ENCODE measurements around the gene TRABD2B.

DNA sequence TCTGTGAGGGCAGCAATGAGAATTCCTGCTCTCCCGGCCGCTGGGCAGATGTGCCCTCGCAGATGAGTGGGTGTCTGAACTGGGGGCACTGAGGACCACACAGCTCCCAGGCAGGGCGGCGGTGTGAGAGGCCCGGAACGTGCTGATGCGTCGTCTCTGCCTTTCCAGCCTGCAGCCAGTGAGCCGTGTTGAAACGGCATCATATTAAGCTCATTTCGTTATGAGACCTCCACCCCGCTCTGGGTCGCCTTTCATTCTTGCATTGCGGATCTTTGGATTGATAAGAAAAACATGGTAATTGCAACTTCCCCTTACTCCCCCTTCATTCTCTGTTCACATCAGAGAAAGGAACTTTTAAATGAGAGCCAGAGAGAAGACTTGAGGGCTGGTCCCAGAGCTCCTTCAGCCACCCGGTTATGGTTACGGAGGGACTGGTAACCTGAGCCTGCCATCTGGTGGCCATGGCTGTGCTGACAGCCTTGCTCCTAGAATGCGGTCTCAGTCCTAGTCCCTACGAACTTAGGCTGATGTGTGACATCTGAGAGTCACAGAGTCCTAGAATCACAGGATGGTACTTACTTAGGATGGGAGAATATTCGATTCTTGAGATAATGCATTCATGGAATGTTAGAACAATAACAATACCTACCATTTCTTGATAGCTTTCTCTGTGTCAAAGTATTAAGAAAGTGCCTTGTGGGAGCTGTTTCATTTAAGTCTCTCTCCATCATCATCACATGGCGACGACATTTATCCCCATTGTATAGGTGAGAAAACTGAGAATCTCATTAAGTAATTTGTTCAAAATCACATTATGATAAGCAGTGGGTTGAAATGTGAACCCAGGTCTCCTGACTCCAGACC is 271.0 kb downstream of the TRABD2B start:
- TF ChIP-seq CBX3 (IDR thresholded peaks at IDR 0.05; ENCODE audit: low read depth) (no peak), POLR2AphosphoS5 (IDR thresholded peaks at IDR 0.05; ENCODE audit: low read depth, low read length) (no peak), SIN3A (IDR thresholded peaks at IDR 0.05; ENCODE audit: low read depth) (no peak), SRF (IDR thresholded peaks at IDR 0.05; ENCODE audit: low read depth) (no peak), EZH2 (IDR thresholded peaks at IDR 0.05) (no peak), EGR1 (IDR thresholded peaks at IDR 0.05; ENCODE audit: low read depth) (no peak), EZH2phosphoT487 (IDR thresholded peaks at IDR 0.05; ENCODE audit: borderline replicate concordance) (no peak), POLR2A (IDR thresholded peaks at IDR 0.05; ENCODE audit: borderline replicate concordance, extremely low read depth, insufficient read depth, insufficient read length) (no peak), RAD21 (IDR thresholded peaks at IDR 0.05; ENCODE audit: low read depth) (peak; percentile 91)
- TF ChIP-seq, protein P1, sequence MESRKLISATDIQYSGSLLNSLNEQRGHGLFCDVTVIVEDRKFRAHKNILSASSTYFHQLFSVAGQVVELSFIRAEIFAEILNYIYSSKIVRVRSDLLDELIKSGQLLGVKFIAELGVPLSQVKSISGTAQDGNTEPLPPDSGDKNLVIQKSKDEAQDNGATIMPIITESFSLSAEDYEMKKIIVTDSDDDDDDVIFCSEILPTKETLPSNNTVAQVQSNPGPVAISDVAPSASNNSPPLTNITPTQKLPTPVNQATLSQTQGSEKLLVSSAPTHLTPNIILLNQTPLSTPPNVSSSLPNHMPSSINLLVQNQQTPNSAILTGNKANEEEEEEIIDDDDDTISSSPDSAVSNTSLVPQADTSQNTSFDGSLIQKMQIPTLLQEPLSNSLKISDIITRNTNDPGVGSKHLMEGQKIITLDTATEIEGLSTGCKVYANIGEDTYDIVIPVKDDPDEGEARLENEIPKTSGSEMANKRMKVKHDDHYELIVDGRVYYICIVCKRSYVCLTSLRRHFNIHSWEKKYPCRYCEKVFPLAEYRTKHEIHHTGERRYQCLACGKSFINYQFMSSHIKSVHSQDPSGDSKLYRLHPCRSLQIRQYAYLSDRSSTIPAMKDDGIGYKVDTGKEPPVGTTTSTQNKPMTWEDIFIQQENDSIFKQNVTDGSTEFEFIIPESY (IDR thresholded peaks at IDR 0.05; ENCODE audit: extremely low read depth, insufficient replicate concordance, low read length), result no peak
- TF ChIP-seq, protein P2, sequence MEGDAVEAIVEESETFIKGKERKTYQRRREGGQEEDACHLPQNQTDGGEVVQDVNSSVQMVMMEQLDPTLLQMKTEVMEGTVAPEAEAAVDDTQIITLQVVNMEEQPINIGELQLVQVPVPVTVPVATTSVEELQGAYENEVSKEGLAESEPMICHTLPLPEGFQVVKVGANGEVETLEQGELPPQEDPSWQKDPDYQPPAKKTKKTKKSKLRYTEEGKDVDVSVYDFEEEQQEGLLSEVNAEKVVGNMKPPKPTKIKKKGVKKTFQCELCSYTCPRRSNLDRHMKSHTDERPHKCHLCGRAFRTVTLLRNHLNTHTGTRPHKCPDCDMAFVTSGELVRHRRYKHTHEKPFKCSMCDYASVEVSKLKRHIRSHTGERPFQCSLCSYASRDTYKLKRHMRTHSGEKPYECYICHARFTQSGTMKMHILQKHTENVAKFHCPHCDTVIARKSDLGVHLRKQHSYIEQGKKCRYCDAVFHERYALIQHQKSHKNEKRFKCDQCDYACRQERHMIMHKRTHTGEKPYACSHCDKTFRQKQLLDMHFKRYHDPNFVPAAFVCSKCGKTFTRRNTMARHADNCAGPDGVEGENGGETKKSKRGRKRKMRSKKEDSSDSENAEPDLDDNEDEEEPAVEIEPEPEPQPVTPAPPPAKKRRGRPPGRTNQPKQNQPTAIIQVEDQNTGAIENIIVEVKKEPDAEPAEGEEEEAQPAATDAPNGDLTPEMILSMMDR (IDR thresholded peaks at IDR 0.05 in 2 of 3, conservative IDR thresholded peaks at IDR 0.05 in 1 of 3; ENCODE audit: borderline replicate concordance in 1 of 3, insufficient read depth in 1 of 3, low read depth in 2 of 3, low read length in 2 of 3), result peak; percentile 81 to 95 (median 92)
- TF ChIP-seq, protein P3, sequence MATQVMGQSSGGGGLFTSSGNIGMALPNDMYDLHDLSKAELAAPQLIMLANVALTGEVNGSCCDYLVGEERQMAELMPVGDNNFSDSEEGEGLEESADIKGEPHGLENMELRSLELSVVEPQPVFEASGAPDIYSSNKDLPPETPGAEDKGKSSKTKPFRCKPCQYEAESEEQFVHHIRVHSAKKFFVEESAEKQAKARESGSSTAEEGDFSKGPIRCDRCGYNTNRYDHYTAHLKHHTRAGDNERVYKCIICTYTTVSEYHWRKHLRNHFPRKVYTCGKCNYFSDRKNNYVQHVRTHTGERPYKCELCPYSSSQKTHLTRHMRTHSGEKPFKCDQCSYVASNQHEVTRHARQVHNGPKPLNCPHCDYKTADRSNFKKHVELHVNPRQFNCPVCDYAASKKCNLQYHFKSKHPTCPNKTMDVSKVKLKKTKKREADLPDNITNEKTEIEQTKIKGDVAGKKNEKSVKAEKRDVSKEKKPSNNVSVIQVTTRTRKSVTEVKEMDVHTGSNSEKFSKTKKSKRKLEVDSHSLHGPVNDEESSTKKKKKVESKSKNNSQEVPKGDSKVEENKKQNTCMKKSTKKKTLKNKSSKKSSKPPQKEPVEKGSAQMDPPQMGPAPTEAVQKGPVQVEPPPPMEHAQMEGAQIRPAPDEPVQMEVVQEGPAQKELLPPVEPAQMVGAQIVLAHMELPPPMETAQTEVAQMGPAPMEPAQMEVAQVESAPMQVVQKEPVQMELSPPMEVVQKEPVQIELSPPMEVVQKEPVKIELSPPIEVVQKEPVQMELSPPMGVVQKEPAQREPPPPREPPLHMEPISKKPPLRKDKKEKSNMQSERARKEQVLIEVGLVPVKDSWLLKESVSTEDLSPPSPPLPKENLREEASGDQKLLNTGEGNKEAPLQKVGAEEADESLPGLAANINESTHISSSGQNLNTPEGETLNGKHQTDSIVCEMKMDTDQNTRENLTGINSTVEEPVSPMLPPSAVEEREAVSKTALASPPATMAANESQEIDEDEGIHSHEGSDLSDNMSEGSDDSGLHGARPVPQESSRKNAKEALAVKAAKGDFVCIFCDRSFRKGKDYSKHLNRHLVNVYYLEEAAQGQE (IDR thresholded peaks at IDR 0.05; ENCODE audit: low read depth), result no peak
- TF ChIP-seq, protein P4, sequence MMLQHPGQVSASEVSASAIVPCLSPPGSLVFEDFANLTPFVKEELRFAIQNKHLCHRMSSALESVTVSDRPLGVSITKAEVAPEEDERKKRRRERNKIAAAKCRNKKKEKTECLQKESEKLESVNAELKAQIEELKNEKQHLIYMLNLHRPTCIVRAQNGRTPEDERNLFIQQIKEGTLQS (IDR thresholded peaks at IDR 0.05), result no peak

Data from HCT116 (cell line).